Measurements from ENCODE around the gene GP9. TPM values are rescaled to one million over a fixed set of nuclear protein-coding genes. Genes with fewer than 3 reads are reported as not detected.
A peak's percentile ranks its signal among the peaks of the same experiment; 100 is the strongest.
"Not testable (repeated sequence)": the region's sequence is repeated elsewhere in the genome, so short reads cannot be mapped to it uniquely, and the experiment has no call there.

GP9 gene
- total RNA-seq, 3 donors from 2014 or later = not detected

GRCh38 chr3:129065016-129065719, 4.6 kb downstream of the GP9 start:
- H3K4me3 Mint-ChIP-seq = no peak overlapping the region
- no peaks in the 10 kb centered on the region for H3K9me3 Mint-ChIP-seq
- DNase-seq (no peak), ATAC-seq (no peak)
- peaks cover 12% of the 10 kb centered on the region for H3K4me1 Mint-ChIP-seq (ENCODE audit: low read depth)
- peaks cover 8% of the 10 kb centered on the region for H3K27me3 Mint-ChIP-seq (ENCODE audit: low read depth)
- no peaks in the 10 kb centered on the region for H3K36me3 Mint-ChIP-seq (ENCODE audit: insufficient read depth)

GRCh38 chr3:129065720-129066073, 5.1 kb downstream of the GP9 start:
- H3K4me3 Mint-ChIP-seq = no peak overlapping the region
- no peaks in the 10 kb centered on the region for H3K9me3 Mint-ChIP-seq
- no peaks in the 10 kb centered on the region for H3K36me3 Mint-ChIP-seq (ENCODE audit: insufficient read depth)
- DNase-seq (no peak), ATAC-seq (no peak)
- peaks cover 8% of the 10 kb centered on the region for H3K27me3 Mint-ChIP-seq (ENCODE audit: low read depth)
- H3K4me1 Mint-ChIP-seq (ENCODE audit: low read depth) = peaks cover 14% of the 10 kb centered on the region

- peak overlapping the region; percentile 49 for H3K4me3 Mint-ChIP-seq
- H3K9me3 Mint-ChIP-seq; DNase-seq; H3K36me3 Mint-ChIP-seq (ENCODE audit: insufficient read depth); H3K27me3 Mint-ChIP-seq (ENCODE audit: low read depth): not testable (repeated sequence)
- peaks cover 14% of the 10 kb centered on the region for H3K4me1 Mint-ChIP-seq (ENCODE audit: low read depth)
- peak; percentile 27 to 47 for ATAC-seq
Measured at GRCh38 chr3:129067719-129068118, 7.1 kb downstream of the GP9 start.

GRCh38 chr3:129068291-129068886, 7.8 kb downstream of the GP9 start:
- H3K4me3 Mint-ChIP-seq = peak overlapping the region; percentile 66
- no peaks in the 10 kb centered on the region for H3K9me3 Mint-ChIP-seq
- H3K36me3 Mint-ChIP-seq (ENCODE audit: insufficient read depth) = no peaks in the 10 kb centered on the region
- peak; percentile 57 to 66 for ATAC-seq
- peaks cover 8% of the 10 kb centered on the region for H3K27me3 Mint-ChIP-seq (ENCODE audit: low read depth)
- DNase-seq = no peak
- H3K4me1 Mint-ChIP-seq (ENCODE audit: low read depth) = peaks cover 14% of the 10 kb centered on the region

- H3K36me3 Mint-ChIP-seq (ENCODE audit: insufficient read depth); ATAC-seq; DNase-seq; H3K27me3 Mint-ChIP-seq (ENCODE audit: low read depth); H3K9me3 Mint-ChIP-seq: not testable (repeated sequence)
- H3K4me1 Mint-ChIP-seq (ENCODE audit: low read depth) = peaks cover 14% of the 10 kb centered on the region
- peak overlapping the region; percentile 66 for H3K4me3 Mint-ChIP-seq
Measured at GRCh38 chr3:129069313-129070085, 8.9 kb downstream of the GP9 start.

- ATAC-seq (no peak), DNase-seq (no peak)
- no peaks in the 10 kb centered on the region for H3K36me3 Mint-ChIP-seq (ENCODE audit: insufficient read depth)
- H3K9me3 Mint-ChIP-seq = no peaks in the 10 kb centered on the region
- peaks cover 8% of the 10 kb centered on the region for H3K27me3 Mint-ChIP-seq (ENCODE audit: low read depth)
- H3K4me1 Mint-ChIP-seq (ENCODE audit: low read depth) = peaks cover 14% of the 10 kb centered on the region
- H3K4me3 Mint-ChIP-seq = no peak overlapping the region
Measured at GRCh38 chr3:129070086-129070885, 9.7 kb downstream of the GP9 start.

GRCh38 chr3:129077222-129077621, 16.6 kb downstream of the GP9 start:
- Mint-ChIP-seq H3K4me3 (no peak overlapping the region), H3K9me3 (no peaks in the 10 kb centered on the region), H3K4me1 (ENCODE audit: low read depth) (peaks cover 5% of the 10 kb centered on the region), H3K36me3 (ENCODE audit: insufficient read depth) (no peaks in the 10 kb centered on the region), H3K27me3 (ENCODE audit: low read depth) (no peaks in the 10 kb centered on the region)
- no peak for DNase-seq
- ATAC-seq = no peak

- DNase-seq (no peak), ATAC-seq (no peak)
- Mint-ChIP-seq H3K4me1 (ENCODE audit: low read depth) (peaks cover 5% of the 10 kb centered on the region), H3K9me3 (no peaks in the 10 kb centered on the region), H3K27me3 (ENCODE audit: low read depth) (no peaks in the 10 kb centered on the region), H3K36me3 (ENCODE audit: insufficient read depth) (no peaks in the 10 kb centered on the region), H3K4me3 (no peak overlapping the region)
Measured at GRCh38 chr3:129078510-129078909, 17.9 kb downstream of the GP9 start.

GRCh38 chr3:129081503-129081902, 20.9 kb downstream of the GP9 start:
- Mint-ChIP-seq H3K4me1 (ENCODE audit: low read depth) (peaks cover 5% of the 10 kb centered on the region), H3K27me3 (ENCODE audit: low read depth) (no peaks in the 10 kb centered on the region), H3K36me3 (ENCODE audit: insufficient read depth) (no peaks in the 10 kb centered on the region), H3K9me3 (no peaks in the 10 kb centered on the region), H3K4me3 (no peak overlapping the region)
- ATAC-seq = no peak
- no peak for DNase-seq

- ATAC-seq (no peak), DNase-seq (no peak)
- H3K27me3 Mint-ChIP-seq (ENCODE audit: low read depth) = no peaks in the 10 kb centered on the region
- H3K36me3 Mint-ChIP-seq (ENCODE audit: insufficient read depth) = no peaks in the 10 kb centered on the region
- no peak overlapping the region for H3K4me3 Mint-ChIP-seq
- H3K9me3 Mint-ChIP-seq = no peaks in the 10 kb centered on the region
- peaks cover 5% of the 10 kb centered on the region for H3K4me1 Mint-ChIP-seq (ENCODE audit: low read depth)
Measured at GRCh38 chr3:129082026-129082425, 21.4 kb downstream of the GP9 start.

- no peak for ATAC-seq
- H3K4me3 Mint-ChIP-seq = no peak overlapping the region
- no peaks in the 10 kb centered on the region for H3K27me3 Mint-ChIP-seq (ENCODE audit: low read depth)
- H3K9me3 Mint-ChIP-seq = no peaks in the 10 kb centered on the region
- no peak for DNase-seq
- H3K36me3 Mint-ChIP-seq (ENCODE audit: insufficient read depth) = no peaks in the 10 kb centered on the region
- H3K4me1 Mint-ChIP-seq (ENCODE audit: low read depth) = peaks cover 5% of the 10 kb centered on the region
Measured at GRCh38 chr3:129084501-129084900, 23.9 kb downstream of the GP9 start.

GRCh38 chr3:129085165-129085715, 24.7 kb downstream of the GP9 start:
- Mint-ChIP-seq H3K4me3 (no peak overlapping the region), H3K9me3 (no peaks in the 10 kb centered on the region), H3K36me3 (ENCODE audit: insufficient read depth) (no peaks in the 10 kb centered on the region), H3K27me3 (ENCODE audit: low read depth) (no peaks in the 10 kb centered on the region), H3K4me1 (ENCODE audit: low read depth) (peaks cover 5% of the 10 kb centered on the region)
- no peak for DNase-seq
- no peak for ATAC-seq

- H3K4me3 Mint-ChIP-seq = no peak overlapping the region
- no peaks in the 10 kb centered on the region for H3K9me3 Mint-ChIP-seq
- peaks cover 5% of the 10 kb centered on the region for H3K4me1 Mint-ChIP-seq (ENCODE audit: low read depth)
- ATAC-seq (no peak), DNase-seq (no peak)
- H3K36me3 Mint-ChIP-seq (ENCODE audit: insufficient read depth) = no peaks in the 10 kb centered on the region
- no peaks in the 10 kb centered on the region for H3K27me3 Mint-ChIP-seq (ENCODE audit: low read depth)
Measured at GRCh38 chr3:129085818-129086217, 25.2 kb downstream of the GP9 start.

GRCh38 chr3:129087138-129087702, 26.6 kb downstream of the GP9 start:
- DNase-seq = no peak
- no peaks in the 10 kb centered on the region for H3K9me3 Mint-ChIP-seq

More at GRCh38 chr3:129087138-129087702, 26.6 kb downstream of the GP9 start:
- no peak overlapping the region for H3K4me3 Mint-ChIP-seq
- H3K4me1 Mint-ChIP-seq (ENCODE audit: low read depth) = no peaks in the 10 kb centered on the region
- H3K36me3 Mint-ChIP-seq (ENCODE audit: insufficient read depth) = no peaks in the 10 kb centered on the region
- no peaks in the 10 kb centered on the region for H3K27me3 Mint-ChIP-seq (ENCODE audit: low read depth)
- ATAC-seq = peak in 1 of 2 donors; percentile 6

All from activated T-cell treated with anti-CD3 and anti-CD28 coated beads, Interleukin-2, amount 50 U/mL, for 4 hours (primary cell).